ENCODE results near the gene LCK. TPM values are rescaled to one million over a fixed set of nuclear protein-coding genes. Genes with fewer than 3 reads are reported as not detected.

LCK gene
- total and polyA plus RNA-seq, 2 donors (not counting 3 experiments of a cell fraction or from before 2014, with no cell fraction given): 0.06 TPM; not detected in 1

- ChIA-PET POLR2A (no interaction called here), CTCF (interaction anchor here (0.9 to 1.6 kb wide), 4 partner anchors 12 to 88 kb away, joined by 3 to 5 read pairs (median 4); partner anchors contain the start of gene HDAC1)
- Histone ChIP-seq H2AFZ (ENCODE audit: low read depth, low read length) (no peak overlapping the region), H3K4me1 (ENCODE audit: control insufficient read depth, extremely low read depth, insufficient read depth, low read length) (no peaks in the 10 kb centered on the region), H3K27ac (ENCODE audit: insufficient read depth, low read depth, low read length) (no peak overlapping the region), H3K36me3 (ENCODE audit: control insufficient read depth in 2 of 2, extremely low read depth in 1 of 2, insufficient read depth in 2 of 2, low read length in 2 of 2) (peaks cover 10 to 11% of the 10 kb centered on the region in 2 experiments), H3K9ac (replicated peaks; ENCODE audit: extremely low read depth, insufficient read depth, low read length) (no peak overlapping the region), H3K4me3 (replicated peaks in 1 of 3; ENCODE audit: insufficient read depth in 1 of 3, low read depth in 1 of 3, low read length in 3 of 3) (no peak overlapping the region), H3K27me3 (ENCODE audit: control insufficient read depth in 2 of 2, insufficient read depth in 2 of 2, low read length in 2 of 2) (no peaks in the 10 kb centered on the region), H3K9me1 (replicated peaks; ENCODE audit: control insufficient read depth, extremely low read depth, insufficient read depth, low read length) (no peaks in the 10 kb centered on the region), H3K4me2 (ENCODE audit: insufficient read depth, low read length) (no peak overlapping the region), H4K20me1 (replicated peaks; ENCODE audit: control insufficient read depth, extremely low read depth, insufficient read depth, low read length) (no peaks in the 10 kb centered on the region), H3K79me2 (ENCODE audit: control insufficient read depth, insufficient read depth, low read length) (peaks cover 7% of the 10 kb centered on the region), H3K9me3 (replicated peaks; ENCODE audit: control insufficient read depth, insufficient read depth, low read length) (no peaks in the 10 kb centered on the region)
- BruUV-seq (replicated peaks): no TSS peak
- TF ChIP-seq FOS (IDR thresholded peaks at IDR 0.05; ENCODE audit: borderline replicate concordance, insufficient read depth, low read length) (no peak), GATA2 (IDR thresholded peaks at IDR 0.05; ENCODE audit: insufficient read depth, insufficient read length, low read depth, low read length) (no peak), POLR2AphosphoS5 (IDR thresholded peaks at IDR 0.05; ENCODE audit: insufficient read depth, low read depth, low read length) (no peak), POLR2A (IDR thresholded peaks at IDR 0.05; ENCODE audit: low read depth, low read length) (no peak), EZH2 (IDR thresholded peaks at IDR 0.05; ENCODE audit: borderline replicate concordance, low read depth, low read length, severe bottlenecking) (no peak), MAX (IDR thresholded peaks at IDR 0.05; ENCODE audit: insufficient read depth, insufficient read length) (no peak)
- DNase-seq (ENCODE audit: low read depth, low spot score) (no peak), FAIRE-seq (no peak)
- intact Hi-C loops (cut with micrococcal nuclease): no loop called here
- dilution Hi-C loops (cut with MboI; ENCODE audit: extremely low pct_ligation_motif_present, low sequenced_read_pairs): no loop called here
Measured at GRCh38 chr1:32303997-32304622, 53.0 kb downstream of the LCK start.

GRCh38 chr1:32305310-32305709 lies 54.2 kb downstream of the LCK start:
- FAIRE-seq (no peak), DNase-seq (ENCODE audit: low read depth, low spot score) (no peak)
- no peak for TF ChIP-seq EZH2 (IDR thresholded peaks at IDR 0.05; ENCODE audit: borderline replicate concordance, low read depth, low read length, severe bottlenecking)
- TF ChIP-seq POLR2A (IDR thresholded peaks at IDR 0.05; ENCODE audit: low read depth, low read length): no peak
- no peak for TF ChIP-seq MYC (IDR thresholded peaks at IDR 0.05; ENCODE audit: low read depth, low read length)
- no peak for TF ChIP-seq JUN (IDR thresholded peaks at IDR 0.05; ENCODE audit: borderline replicate concordance, insufficient read depth, insufficient read length, low read depth)
- no peak for TF ChIP-seq GATA2 (IDR thresholded peaks at IDR 0.05; ENCODE audit: insufficient read depth, insufficient read length, low read depth, low read length)
- TF ChIP-seq FOS (IDR thresholded peaks at IDR 0.05; ENCODE audit: borderline replicate concordance, insufficient read depth, low read length): no peak
- no peak for TF ChIP-seq CTCF (IDR thresholded peaks at IDR 0.05; ENCODE audit: extremely low read depth in 1 of 2, insufficient read depth in 1 of 2, low read depth in 1 of 2, low read length in 2 of 2)
- no peak for TF ChIP-seq POLR2AphosphoS5 (IDR thresholded peaks at IDR 0.05; ENCODE audit: insufficient read depth, low read depth, low read length)
- TF ChIP-seq MAX (IDR thresholded peaks at IDR 0.05; ENCODE audit: insufficient read depth, insufficient read length): no peak
- Histone ChIP-seq H3K4me1 (ENCODE audit: control insufficient read depth, extremely low read depth, insufficient read depth, low read length) (no peaks in the 10 kb centered on the region), H3K4me3 (replicated peaks in 1 of 3; ENCODE audit: insufficient read depth in 1 of 3, low read depth in 1 of 3, low read length in 3 of 3) (no peak overlapping the region), H2AFZ (ENCODE audit: low read depth, low read length) (no peak overlapping the region), H3K36me3 (ENCODE audit: control insufficient read depth in 2 of 2, extremely low read depth in 1 of 2, insufficient read depth in 2 of 2, low read length in 2 of 2) (peaks cover 10 to 11% of the 10 kb centered on the region in 2 experiments), H3K4me2 (ENCODE audit: insufficient read depth, low read length) (no peak overlapping the region), H3K9me1 (replicated peaks; ENCODE audit: control insufficient read depth, extremely low read depth, insufficient read depth, low read length) (no peaks in the 10 kb centered on the region), H3K79me2 (ENCODE audit: control insufficient read depth, insufficient read depth, low read length) (peaks cover 4% of the 10 kb centered on the region), H3K9ac (replicated peaks; ENCODE audit: extremely low read depth, insufficient read depth, low read length) (no peak overlapping the region), H3K27me3 (ENCODE audit: control insufficient read depth in 2 of 2, insufficient read depth in 2 of 2, low read length in 2 of 2) (no peaks in the 10 kb centered on the region), H3K9me3 (replicated peaks; ENCODE audit: control insufficient read depth, insufficient read depth, low read length) (no peaks in the 10 kb centered on the region), H4K20me1 (replicated peaks; ENCODE audit: control insufficient read depth, extremely low read depth, insufficient read depth, low read length) (no peaks in the 10 kb centered on the region), H3K27ac (ENCODE audit: insufficient read depth, low read depth, low read length) (no peak overlapping the region)
- intact Hi-C loops (cut with micrococcal nuclease): no loop called here
- POLR2A ChIA-PET: no interaction called here
- dilution Hi-C loops (cut with MboI; ENCODE audit: extremely low pct_ligation_motif_present, low sequenced_read_pairs): no loop called here
- no TSS peak for BruUV-seq (replicated peaks)
- CTCF ChIA-PET: no interaction called here
